ENCODE data around the gene UGT1A9. TPM values are rescaled to one million over a fixed set of nuclear protein-coding genes. Genes with fewer than 3 reads are reported as not detected.

The UGT1A9 gene
- total and polyA plus RNA-seq, 4 donors = not detected

- DNase-seq (no peak), ATAC-seq (ENCODE audit: insufficient read depth, low FRiP score) (no peak)
- H3K4me3 ChIP-seq = no peak overlapping the region
- no peak overlapping the region for H3K9ac ChIP-seq (ENCODE audit: insufficient read depth in 1 of 2, low read length in 2 of 2)
- no peaks in the 10 kb centered on the region for H3K27me3 ChIP-seq (ENCODE audit: control insufficient read depth in 3 of 3, insufficient read depth in 3 of 3, low read length in 2 of 3)
- WGBS, 2 donors = 56 to 73% methylated on average over 2 of the region's 2 CpGs
- H3K9me3 ChIP-seq (ENCODE audit: control insufficient read depth in 4 of 4, insufficient read depth in 3 of 4, low read length in 3 of 4) = peaks cover 0 to 2% (median 0%) of the 10 kb centered on the region in 4 donors
- H3K27ac ChIP-seq (ENCODE audit: low read depth in 1 of 2, low read length in 1 of 2) = no peak overlapping the region
- no peaks in the 10 kb centered on the region for H3K4me1 ChIP-seq (ENCODE audit: control insufficient read depth in 5 of 5, insufficient read depth in 5 of 5, low read length in 5 of 5)
- TF ChIP-seq CTCF (IDR thresholded peaks at IDR 0.05; ENCODE audit: control extremely low read depth, extremely low read depth) = no peak
- no peaks in the 10 kb centered on the region for H3K36me3 ChIP-seq (ENCODE audit: control insufficient read depth in 4 of 4, insufficient read depth in 4 of 4, low read length in 4 of 4)
Observed at GRCh38 chr2:233816334-233816733, 144.6 kb downstream of the UGT1A9 start.

- H3K4me1 ChIP-seq (ENCODE audit: control insufficient read depth in 5 of 5, insufficient read depth in 5 of 5, low read length in 5 of 5) = no peaks in the 10 kb centered on the region
- H3K4me3 ChIP-seq = no peak overlapping the region
- ATAC-seq (ENCODE audit: insufficient read depth, low FRiP score) = no peak
- no peaks in the 10 kb centered on the region for H3K27me3 ChIP-seq (ENCODE audit: control insufficient read depth in 3 of 3, insufficient read depth in 3 of 3, low read length in 2 of 3)
- H3K36me3 ChIP-seq (ENCODE audit: control insufficient read depth in 4 of 4, insufficient read depth in 4 of 4, low read length in 4 of 4) = no peaks in the 10 kb centered on the region
- peaks cover 0 to 2% (median 0%) of the 10 kb centered on the region in 4 donors for H3K9me3 ChIP-seq (ENCODE audit: control insufficient read depth in 4 of 4, insufficient read depth in 3 of 4, low read length in 3 of 4)
- no peak for TF ChIP-seq CTCF (IDR thresholded peaks at IDR 0.05; ENCODE audit: control extremely low read depth, extremely low read depth)
- no peak overlapping the region for H3K27ac ChIP-seq (ENCODE audit: low read depth in 1 of 2, low read length in 1 of 2)
- 75 to 80% methylated on average over 4 of the region's 4 CpGs for WGBS, 2 donors
- DNase-seq = no peak
- no peak overlapping the region for H3K9ac ChIP-seq (ENCODE audit: insufficient read depth in 1 of 2, low read length in 2 of 2)
Observed at GRCh38 chr2:233816771-233817170, 145.1 kb downstream of the UGT1A9 start.

- no peak for DNase-seq
- Histone ChIP-seq H3K27me3 (ENCODE audit: control insufficient read depth in 3 of 3, insufficient read depth in 3 of 3, low read length in 2 of 3) (no peaks in the 10 kb centered on the region), H3K9me3 (ENCODE audit: control insufficient read depth in 4 of 4, insufficient read depth in 3 of 4, low read length in 3 of 4) (peaks cover 0 to 2% (median 0%) of the 10 kb centered on the region in 4 donors), H3K36me3 (ENCODE audit: control insufficient read depth in 4 of 4, insufficient read depth in 4 of 4, low read length in 4 of 4) (no peaks in the 10 kb centered on the region), H3K4me3 (no peak overlapping the region), H3K27ac (ENCODE audit: low read depth in 1 of 2, low read length in 1 of 2) (no peak overlapping the region), H3K4me1 (ENCODE audit: control insufficient read depth in 5 of 5, insufficient read depth in 5 of 5, low read length in 5 of 5) (no peaks in the 10 kb centered on the region), H3K9ac (ENCODE audit: insufficient read depth in 1 of 2, low read length in 2 of 2) (no peak overlapping the region)
- no peak for TF ChIP-seq CTCF (IDR thresholded peaks at IDR 0.05; ENCODE audit: control extremely low read depth, extremely low read depth)
- 79 to 90% methylated on average over 3 of the region's 3 CpGs for WGBS, 2 donors
- no peak for ATAC-seq (ENCODE audit: insufficient read depth, low FRiP score)
Observed at GRCh38 chr2:233817361-233817911, 145.7 kb downstream of the UGT1A9 start.
